IMR-90 (cell line): ENCODE data around the gene SRP9.

Experiments used
- BHLHE40 ChIP-seq: fragments of 150-350 bp; IDR thresholded peaks from 2 replicates; pipeline ENCODE4 v1.6.1; 2016; ENCODE audit warnings: mild to moderate bottlenecking, low read depth, low read length
- CEBPB ChIP-seq: IDR thresholded peaks from 2 replicates; pipeline ENCODE4 v1.6.1; 2012; ENCODE audit warnings: low read depth, low read length, improper control_type of control experiment
- FOS ChIP-seq: fragments of 150-350 bp; IDR thresholded peaks from 2 replicates; pipeline ENCODE4 v1.6.1; 2016; ENCODE audit warnings: low read depth, low read length
- MAZ ChIP-seq: IDR thresholded peaks from 2 replicates; pipeline ENCODE4 v1.6.1; 2012; ENCODE audit warnings: low read depth, mild to moderate bottlenecking, low read length, improper control_type of control experiment, moderate library complexity, borderline replicate concordance
- MXI1 ChIP-seq: IDR thresholded peaks from 2 replicates; pipeline ENCODE4 v1.6.1; 2012; ENCODE audit warnings: low read depth, mild to moderate bottlenecking, low read length, moderate library complexity, borderline replicate concordance
- NFE2L2 ChIP-seq: fragments of 150-350 bp; IDR thresholded peaks from 2 replicates; pipeline ENCODE4 v1.6.1; 2016; ENCODE audit warnings: low read depth, mild to moderate bottlenecking, low read length
- POLR2A ChIP-seq: IDR thresholded peaks from 2 replicates; pipeline ENCODE4 v1.6.1; 2012; ENCODE audit warnings: mild to moderate bottlenecking, low read depth, low read length
- RFX5 ChIP-seq: IDR thresholded peaks from 2 replicates; pipeline ENCODE4 v1.8.0; 2012; ENCODE audit warnings: low read depth, mild to moderate bottlenecking, low read length, moderate library complexity
- SMC3 ChIP-seq: fragments of 150-350 bp; IDR thresholded peaks from 2 replicates; pipeline ENCODE4 v1.6.1; 2016; ENCODE audit warnings: low read depth, mild to moderate bottlenecking, antibody characterized with exemption, low read length, moderate library complexity
- TF ChIP-seq, protein P1 (sequence below): conservative IDR thresholded peaks from 2 replicates; pipeline ENCODE4 v1.5.1; 2012; ENCODE audit warnings: mild to moderate bottlenecking, low read depth, low read length, improper control_type of control experiment
- TF ChIP-seq, protein P2 (sequence below): fragments of 150-350 bp; IDR thresholded peaks from 2 replicates; pipeline ENCODE4 v1.6.1; 2016; ENCODE audit warnings: low read depth, mild to moderate bottlenecking, low read length, moderate library complexity, borderline replicate concordance

DNA sequence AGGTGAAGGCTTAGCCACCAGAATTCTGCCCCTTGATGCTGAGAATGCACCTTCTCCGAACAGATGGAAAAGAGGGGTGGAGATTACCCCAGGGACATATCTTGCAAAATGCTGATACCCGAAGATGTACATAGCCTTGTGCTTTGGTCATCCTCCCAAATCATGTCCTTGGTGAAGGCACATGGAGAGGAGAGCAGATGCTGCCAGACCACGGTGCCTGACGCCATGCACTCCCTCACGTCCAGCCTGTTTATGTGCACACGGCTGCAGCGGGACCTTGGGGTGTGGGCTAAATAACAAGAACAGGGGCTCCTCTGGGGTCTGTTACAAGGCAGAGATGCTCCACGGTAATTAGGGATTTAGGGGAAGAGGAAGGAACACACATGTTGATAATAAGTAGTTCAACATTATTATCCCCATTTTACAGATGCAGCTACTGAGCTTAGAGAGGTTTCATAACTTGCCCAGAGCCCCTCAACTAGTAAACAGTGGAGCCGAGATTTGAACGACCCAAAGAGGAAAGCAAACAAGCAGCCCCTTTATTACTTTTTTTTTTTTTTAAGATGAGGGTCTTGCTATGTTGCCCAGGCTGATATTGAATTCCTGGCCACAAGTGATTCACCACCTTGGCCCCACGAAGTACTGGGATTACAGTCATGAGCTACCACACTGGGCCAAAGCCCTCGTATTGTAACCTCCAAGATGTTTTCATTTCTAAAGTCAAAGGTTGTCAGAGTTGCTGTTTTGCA, 45.2 kb downstream of the SRP9 start:
- TF ChIP-seq, protein P1, sequence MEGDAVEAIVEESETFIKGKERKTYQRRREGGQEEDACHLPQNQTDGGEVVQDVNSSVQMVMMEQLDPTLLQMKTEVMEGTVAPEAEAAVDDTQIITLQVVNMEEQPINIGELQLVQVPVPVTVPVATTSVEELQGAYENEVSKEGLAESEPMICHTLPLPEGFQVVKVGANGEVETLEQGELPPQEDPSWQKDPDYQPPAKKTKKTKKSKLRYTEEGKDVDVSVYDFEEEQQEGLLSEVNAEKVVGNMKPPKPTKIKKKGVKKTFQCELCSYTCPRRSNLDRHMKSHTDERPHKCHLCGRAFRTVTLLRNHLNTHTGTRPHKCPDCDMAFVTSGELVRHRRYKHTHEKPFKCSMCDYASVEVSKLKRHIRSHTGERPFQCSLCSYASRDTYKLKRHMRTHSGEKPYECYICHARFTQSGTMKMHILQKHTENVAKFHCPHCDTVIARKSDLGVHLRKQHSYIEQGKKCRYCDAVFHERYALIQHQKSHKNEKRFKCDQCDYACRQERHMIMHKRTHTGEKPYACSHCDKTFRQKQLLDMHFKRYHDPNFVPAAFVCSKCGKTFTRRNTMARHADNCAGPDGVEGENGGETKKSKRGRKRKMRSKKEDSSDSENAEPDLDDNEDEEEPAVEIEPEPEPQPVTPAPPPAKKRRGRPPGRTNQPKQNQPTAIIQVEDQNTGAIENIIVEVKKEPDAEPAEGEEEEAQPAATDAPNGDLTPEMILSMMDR = no peak
- TF ChIP-seq POLR2A = no peak
- no peak for TF ChIP-seq FOS
- TF ChIP-seq CEBPB = no peak
- no peak for TF ChIP-seq RFX5
- TF ChIP-seq, protein P2, sequence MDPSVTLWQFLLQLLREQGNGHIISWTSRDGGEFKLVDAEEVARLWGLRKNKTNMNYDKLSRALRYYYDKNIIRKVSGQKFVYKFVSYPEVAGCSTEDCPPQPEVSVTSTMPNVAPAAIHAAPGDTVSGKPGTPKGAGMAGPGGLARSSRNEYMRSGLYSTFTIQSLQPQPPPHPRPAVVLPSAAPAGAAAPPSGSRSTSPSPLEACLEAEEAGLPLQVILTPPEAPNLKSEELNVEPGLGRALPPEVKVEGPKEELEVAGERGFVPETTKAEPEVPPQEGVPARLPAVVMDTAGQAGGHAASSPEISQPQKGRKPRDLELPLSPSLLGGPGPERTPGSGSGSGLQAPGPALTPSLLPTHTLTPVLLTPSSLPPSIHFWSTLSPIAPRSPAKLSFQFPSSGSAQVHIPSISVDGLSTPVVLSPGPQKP = no peak
- no peak for TF ChIP-seq NFE2L2
- no peak for TF ChIP-seq BHLHE40
- no peak for TF ChIP-seq SMC3
- TF ChIP-seq MAZ = no peak
- TF ChIP-seq MXI1 = no peak
